ENCODE results near the gene ADGRL1.
"Not testable (repeated sequence)": the region's sequence is repeated elsewhere in the genome, so short reads cannot be mapped to it uniquely, and the experiment has no call there.

Gene ADGRL1

DNA sequence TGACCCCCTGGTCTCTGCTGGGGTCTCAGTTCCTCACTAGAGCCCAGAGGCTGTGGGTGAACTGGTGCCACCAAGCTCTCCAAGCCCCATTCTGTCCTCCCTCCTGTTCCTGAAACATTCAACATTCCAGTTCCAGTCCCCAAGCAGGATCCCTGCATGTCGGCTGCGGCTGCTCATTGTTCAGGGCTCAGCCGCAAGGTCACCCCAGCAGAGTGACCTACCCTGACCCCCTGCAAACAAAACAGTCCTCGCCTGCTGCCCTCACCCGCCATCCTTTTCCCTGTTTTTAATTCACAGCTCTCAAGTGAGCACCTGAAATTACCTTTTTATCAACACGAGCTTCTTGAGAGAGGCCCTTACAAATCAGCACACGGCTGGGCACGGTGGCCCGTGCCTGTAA, 19.3 kb downstream of the ADGRL1 start:
- not testable (repeated sequence) for DNase-seq

DNA sequence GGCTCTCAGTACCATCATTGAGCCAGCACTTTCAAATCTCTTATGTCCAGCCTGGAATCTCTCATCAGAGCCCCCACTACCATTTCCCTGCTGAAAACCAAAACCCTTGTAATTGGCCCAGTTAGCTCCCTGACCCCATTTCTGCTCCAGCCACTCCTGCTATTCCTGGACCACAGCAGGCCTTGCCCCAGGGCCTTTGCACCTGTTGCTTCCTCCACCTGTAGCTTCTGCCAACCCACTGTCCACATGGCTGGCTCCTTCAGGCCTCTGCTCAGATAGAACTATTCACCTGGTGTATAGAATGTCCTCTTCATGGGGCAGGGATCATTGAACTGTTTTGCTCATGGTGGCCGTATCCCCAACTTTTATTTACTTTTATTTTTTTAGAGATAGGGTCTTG, 20.3 kb downstream of the ADGRL1 start:
- not testable (repeated sequence) for DNase-seq

DNA sequence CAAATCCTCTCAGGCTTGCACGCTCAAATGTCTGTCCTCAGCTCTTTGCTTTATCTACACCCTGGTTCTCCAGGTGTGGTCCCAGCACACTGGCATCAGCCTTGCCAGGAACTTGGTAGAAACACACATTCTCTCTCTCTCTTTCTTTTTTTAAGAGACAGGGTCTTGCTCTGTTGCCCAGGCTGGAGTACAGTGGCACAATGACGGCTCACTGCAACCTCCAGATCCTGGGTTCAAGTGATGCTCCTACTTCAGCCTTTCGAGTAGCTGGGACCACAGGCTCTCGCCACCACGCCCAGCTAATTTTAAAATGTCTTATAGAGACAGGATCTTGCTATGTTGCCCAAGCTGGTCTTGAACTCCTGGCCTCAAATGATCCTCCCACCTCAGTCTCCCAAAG, 20.8 kb downstream of the ADGRL1 start:
- DNase-seq: no peak

DNA sequence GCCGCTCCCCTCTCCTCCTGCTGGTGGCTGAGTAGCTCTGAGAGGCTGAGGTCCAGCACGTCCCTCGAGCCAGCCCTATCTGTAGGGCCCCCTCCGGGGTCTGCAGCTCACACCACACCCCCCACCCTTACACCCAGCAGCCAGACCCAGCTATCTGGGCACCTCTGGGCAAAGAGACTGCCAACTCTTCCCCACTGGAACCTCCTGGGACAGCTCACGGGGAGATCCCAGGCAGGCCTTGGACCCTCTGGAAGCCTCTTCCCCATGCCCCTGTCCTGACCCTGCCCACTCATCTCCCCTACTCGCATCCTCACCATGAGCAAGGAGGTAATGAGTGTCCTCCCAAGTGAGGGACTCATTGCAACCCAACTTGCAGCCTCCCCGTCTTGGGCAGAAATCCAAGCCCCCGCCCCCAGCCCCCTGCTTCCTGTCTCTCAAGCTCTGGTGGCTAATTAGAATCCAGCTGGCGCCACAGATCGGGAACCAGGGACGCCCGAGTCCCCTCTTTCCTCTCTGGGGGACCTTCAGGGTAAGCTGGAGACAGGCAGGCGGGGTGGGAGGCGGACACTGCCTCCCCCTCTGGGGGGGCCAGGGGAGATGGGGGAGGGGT, 22.1 kb downstream of the ADGRL1 start:
- no peak for DNase-seq

DNA sequence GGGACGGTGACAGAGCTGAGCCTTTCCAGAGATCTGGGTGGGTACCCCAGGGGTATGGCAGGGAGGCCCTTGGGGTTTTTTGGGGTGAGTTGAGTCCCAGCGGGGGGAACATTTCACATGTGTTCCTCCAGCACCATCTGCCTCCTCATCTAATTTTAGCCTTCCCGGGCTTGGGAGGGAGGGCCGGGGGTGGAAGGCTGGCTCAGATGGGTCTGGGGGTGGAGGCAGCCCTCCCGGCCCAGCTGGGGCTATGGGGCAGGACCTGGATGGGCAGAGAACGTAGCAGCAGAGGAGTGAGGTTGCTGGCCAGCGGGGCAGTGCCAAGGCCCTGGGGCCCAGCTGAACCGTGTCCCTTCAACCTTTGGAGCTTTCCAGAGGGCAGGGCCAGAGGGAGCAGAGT, 23.5 kb downstream of the ADGRL1 start:
- no peak for DNase-seq

DNA sequence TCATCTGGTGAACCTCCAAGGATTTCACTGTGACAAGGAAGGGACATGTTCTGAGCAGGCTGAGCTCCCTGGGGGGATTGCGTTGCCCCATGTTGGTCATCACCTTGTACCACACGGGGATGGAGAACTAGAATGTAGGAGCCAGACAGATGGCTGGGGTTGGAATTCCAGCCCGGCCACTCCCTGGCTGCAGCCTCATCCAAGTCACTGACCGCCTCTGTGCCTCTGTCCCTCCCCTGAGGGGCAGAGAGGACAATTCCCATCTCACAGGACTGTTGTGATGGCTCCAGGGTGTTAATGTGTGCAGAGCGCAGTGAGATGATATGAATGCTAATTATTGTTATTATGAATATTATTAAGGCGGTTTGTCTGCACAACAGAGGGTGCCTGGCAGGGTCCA, 24.1 kb downstream of the ADGRL1 start:
- DNase-seq: no peak

DNA sequence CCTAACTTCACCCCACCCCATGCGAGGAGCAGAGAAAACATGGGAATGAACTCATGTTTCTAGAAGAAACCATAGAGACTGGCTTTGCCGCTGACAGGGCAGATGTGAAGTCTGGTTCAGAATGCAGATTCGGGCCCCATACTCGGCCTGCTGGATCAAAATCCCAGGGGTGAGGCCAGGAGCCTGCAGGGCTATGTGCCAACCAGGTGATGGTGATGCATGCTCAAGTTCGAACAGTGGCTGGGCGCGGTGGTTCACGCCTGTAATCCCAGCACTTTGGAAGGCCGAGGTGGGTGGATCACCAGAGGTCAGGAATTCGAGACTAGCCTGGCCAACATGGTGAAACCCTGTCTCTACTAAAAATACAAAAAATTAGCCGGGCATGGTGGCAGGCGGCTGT, 24.8 kb downstream of the ADGRL1 start:
- not testable (repeated sequence) for DNase-seq

DNA sequence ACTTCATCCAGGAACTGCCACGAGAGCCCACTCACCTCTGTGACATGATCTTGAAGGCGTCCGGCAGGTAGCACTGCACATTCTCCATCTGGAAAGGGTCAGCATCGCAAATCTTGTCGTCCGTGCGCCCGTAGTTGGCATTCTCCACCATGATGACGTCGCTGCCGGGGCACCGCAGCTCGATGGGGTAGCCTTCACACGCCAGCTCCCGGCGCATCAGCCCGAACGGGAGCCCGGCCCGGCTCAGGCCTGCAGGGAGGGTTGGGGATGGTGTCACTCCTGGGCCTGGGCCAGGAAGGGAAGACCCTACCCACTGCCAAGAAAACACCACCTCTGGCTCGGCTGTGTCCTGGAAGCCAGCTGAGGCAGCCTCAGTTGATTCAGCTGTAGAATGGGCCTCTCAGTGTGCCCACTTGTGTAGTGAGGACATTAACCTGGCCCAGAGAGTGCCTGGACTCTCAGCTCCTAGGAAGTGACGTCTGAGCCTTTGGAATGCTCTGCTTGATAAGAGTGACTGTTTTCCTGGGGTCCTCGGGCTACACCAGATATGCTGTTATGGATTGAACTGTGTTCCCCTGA, 28.4 kb downstream of the ADGRL1 start:
- DNase-seq: no peak

DNA sequence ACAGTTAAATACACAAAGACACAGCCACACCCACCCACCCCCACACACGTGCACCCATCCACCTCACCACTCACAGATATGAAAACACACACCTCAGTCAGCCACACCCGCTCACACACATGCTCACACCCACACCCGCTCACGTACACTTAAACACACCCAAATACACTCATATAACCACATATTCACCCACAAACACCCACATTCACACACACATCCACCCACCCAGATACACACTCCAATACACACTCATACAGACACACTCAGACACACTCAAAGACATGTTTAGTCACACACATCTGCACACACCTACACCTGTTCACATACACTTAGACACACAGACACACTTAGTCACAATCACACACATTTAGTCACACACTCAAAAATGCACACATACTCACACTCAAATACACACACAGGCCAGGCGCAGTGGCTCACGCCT, 30.6 kb downstream of the ADGRL1 start:
- DNase-seq: no peak

DNA sequence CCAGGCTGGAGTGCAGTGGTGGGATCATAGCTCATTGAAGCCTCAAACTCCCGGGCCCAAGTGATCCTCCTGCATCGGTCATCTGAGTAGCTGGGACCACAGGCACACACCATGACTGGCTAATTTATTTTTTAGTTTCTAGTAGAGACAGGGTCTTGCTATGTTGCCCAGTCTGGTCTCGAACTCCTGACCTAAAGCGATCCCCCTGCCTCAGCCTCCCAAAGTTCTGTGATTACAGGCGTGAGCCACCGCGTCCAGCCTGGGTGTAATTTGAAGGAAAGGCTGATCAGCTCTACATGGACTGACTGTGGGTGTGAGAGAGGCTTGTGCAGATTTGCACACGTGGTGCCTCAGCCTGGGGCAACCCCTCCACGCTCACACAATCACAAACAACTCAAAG, 31.1 kb downstream of the ADGRL1 start:
- DNase-seq: no peak

DNA sequence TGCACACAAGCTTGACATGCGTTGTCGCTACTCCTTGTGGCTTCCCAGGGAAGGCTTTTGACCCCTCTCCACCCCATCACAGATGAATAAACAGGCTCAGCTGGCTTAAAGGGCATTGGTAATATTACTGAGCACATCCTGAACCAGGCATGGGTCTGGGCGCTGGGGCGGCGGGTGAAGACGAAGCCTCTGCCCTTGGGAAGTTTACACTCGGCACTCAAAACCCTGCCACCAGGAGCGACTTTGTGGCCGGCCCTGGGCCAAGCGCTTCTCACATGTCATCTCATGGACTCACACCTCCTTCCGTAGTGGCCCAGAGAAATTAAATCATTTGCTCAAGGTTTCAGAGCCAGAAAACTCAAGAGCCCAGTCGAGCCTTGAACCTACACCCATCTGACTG, 37.0 kb downstream of the ADGRL1 start:
- DNase-seq: no peak

DNA sequence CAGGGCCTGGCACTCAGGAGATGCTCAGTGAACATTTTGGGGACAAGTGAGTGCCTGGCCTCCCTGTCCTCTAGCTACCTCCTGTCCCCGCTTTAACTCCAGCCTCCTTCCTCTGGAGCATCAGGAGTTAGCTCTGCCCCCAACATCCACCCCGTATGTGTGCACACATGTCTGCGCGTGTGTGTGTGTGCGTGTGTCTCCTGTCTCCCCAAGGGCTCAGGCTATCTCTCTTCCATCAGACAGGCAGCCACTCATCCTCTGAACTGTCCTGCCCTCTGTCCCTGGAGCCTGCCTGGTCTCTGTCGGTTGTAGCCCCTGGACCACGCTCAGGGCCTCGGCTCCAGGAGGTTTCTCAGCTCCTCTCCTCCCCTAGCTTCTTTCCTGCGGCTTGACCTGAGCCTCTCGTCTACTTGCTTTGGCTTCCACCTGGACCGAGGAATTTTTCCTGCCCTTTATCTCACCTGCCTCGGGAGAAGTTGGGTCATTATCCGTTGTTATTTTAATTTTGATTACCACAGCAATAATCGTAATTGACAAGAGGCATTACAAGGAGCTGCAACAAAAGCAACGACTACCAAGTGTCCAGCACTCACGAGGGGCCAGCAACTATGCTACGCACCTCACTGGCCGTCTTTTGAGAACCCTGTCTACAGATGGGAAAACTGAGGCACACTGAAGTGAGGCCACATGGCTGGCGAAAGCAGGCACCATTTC, 37.6 kb downstream of the ADGRL1 start:
- no peak for DNase-seq

DNA sequence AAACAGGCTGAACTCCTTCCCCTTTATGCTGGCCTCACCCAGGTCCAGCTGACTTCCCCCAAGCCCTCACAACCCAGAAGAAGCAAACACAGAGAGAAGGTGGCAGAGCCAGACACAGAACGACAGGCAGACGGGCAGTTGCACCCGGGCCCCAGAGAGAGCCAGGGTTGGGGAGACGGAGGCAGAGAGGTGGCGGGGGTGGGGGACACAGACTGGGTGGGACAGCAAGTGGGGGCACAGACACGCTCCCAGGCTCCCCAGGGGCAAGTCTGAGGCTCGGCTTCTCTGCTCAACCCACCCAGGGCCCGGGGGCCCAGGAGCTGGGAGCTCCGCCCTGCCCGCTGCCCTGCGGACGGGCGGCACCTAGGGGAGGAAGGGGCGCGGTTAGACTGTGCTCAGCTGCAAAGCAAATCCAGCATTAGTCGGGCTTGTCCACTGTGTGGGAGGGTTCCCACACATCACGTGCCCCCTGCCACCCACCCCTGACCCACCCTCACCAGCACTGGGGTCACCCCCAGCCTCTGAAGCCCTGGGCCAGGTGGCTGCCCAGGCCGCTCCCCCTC, 38.3 kb downstream of the ADGRL1 start:
- no peak for DNase-seq

DNA sequence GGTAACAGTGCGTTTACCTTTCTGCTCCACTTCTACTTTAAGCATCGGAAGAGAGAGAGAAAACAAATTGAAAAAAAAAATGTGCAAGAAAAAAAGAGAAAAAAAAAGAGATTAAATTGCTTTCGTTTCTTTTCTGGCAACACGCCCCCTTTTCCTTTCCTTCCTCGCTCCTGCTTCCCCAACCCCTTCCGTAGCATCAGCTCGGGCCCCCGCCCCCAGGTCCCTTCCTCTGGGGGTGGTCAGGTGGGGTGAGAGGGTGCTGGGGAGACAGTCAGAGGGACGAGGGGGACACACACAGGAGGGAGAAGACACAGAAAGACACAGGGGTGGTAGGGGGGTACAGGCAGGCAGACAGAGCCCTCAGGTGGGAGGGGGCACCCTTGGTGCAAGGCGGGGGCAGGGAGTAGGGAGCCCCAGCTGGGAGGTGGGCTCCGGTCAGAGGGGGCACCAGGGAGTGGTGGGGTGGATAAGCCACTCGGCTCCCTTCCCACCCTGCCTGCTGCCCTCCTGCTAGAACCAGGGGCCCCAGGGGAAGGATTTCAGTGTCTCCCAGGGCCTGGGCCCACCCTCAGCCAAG, 38.9 kb downstream of the ADGRL1 start:
- DNase-seq: no peak

DNA sequence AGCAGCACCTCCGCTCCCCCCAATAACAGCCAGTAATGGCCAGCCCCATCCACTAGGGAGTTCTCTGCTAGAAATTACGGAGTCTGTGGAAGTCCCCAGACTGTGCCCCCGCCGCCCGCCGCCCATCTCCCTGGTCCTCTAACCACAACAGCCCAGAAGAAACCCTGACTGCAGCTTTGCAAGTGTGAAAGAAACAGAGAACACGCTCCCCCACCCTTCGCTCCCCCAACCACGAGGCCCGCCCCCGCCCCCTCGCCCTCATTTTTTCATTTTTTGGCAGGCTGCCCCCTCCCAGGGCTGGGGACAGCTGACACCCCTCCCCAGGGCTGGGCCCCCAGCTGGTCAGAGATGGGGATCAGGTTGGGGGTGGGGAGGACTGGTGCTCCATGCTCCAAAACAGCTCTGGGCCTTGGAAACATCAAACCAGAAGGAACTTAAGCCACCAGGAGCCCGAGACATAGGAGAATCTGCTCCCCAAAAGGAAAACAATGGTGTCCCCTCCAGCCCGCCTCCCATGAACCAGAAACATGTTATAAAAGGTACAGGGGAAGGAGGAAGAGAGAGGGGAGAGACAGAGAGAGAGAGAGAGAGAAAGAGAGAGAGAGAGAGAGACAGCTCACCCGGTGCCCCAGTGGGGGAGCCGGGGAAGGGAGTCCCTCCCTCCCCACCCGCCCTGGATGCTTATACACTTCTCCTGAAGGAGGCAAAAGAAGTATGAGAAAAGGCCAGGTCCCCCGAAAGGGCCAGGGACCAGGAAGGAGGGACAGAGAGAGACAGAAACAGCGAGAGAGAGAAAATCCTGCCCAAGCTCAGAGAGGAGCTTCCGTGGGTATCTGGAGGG, 39.8 kb downstream of the ADGRL1 start:
- DNase-seq: no peak

DNA sequence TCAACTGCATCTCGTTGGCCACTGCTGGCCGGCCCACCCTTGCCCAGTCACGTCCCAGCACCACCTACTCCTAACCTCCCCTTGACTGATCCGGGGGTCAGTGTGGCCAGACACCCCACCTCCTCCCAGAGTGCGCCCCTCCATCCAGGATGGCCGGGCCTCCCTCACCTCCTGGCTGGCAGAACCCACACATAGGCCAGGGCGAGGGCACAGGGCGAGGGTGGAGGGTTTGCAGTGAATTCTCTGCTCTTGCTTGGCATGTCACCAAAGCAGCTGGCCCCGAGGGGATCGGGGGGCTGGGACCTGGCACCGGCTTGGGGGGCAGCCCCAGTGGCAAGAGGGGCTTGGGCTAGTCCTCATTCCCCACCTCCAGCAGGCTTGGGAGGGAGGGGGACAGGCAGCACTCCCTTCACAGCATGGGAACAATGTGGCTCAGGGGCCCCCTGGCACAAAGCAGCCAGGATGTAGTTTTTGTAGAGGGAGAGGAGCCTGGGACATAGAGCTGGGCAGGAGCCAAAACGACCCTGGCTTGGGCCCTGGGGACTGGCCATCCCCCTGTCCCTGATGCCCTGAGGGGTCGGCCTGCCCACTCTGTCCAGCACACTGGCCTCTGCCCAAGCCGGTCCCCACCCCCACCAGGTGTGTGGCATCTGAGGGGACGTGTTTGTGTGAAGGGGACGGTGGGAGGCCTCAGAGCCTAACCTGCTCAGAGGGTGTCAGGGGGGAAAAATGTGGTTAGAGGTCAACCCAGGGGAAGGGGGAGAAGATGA, 41.1 kb downstream of the ADGRL1 start:
- DNase-seq: no peak

DNA sequence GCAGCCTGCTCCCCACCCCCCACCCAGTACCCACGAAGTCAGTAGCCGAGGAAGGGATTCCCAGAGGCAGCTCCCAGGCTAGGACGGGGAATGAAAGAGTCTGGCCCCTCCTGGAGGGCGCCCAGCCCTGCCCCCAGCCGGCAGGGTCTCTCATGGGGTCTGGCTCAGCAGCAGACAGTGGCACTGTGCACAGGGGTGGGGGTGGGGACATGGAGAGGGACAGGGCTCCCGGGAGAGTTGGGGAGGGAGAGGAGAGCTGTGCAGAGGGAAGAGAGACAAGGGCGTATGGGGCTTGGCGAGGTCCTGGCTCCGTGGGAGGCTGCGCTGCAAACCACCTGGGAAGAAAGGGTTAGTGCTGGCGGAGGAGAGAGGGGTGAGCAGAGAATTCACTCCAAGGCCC, 41.9 kb downstream of the ADGRL1 start:
- no peak for DNase-seq

DNA sequence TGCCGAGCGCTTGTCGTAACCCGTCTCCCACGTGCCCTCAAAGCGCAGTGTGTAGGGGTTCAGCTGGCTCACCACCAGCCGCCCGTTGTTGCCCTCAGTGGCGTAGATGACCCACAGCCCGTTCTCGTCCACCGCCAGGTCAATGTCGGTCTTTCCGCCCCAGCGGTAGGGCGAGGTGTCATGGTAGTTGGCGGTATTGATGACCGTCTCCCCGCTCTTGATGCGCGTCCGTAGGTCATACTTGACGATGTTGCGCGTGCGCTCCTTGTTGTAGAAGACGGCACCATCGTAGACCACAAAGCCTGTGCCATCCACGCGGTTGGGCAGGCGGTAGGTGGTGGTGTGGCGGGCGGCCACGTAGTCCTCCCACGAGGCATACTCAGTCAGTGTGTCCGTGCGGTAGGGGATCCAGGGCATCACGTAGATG, 43.1 kb downstream of the ADGRL1 start:
- no peak for DNase-seq

DNA sequence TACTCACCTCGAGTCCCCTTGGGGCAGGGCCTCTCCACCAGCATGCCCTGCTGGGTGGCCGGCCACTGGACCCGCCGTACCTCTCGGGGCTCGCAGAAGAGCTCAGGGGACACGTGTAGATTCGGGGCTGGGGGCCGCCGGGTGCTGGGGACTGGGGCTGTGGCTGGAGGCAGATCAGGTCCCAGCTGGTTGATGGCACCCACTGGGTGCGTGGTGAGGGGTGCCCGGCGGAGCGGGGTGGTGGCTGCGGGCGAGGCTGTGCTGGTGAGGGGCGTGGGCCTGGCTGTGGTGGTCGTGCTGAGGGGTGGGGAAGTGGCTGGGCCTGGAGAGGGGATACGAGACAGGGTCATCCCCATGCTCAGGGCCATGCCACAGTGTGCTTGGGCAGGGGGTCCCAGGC, 44.7 kb downstream of the ADGRL1 start:
- no peak for DNase-seq

DNA sequence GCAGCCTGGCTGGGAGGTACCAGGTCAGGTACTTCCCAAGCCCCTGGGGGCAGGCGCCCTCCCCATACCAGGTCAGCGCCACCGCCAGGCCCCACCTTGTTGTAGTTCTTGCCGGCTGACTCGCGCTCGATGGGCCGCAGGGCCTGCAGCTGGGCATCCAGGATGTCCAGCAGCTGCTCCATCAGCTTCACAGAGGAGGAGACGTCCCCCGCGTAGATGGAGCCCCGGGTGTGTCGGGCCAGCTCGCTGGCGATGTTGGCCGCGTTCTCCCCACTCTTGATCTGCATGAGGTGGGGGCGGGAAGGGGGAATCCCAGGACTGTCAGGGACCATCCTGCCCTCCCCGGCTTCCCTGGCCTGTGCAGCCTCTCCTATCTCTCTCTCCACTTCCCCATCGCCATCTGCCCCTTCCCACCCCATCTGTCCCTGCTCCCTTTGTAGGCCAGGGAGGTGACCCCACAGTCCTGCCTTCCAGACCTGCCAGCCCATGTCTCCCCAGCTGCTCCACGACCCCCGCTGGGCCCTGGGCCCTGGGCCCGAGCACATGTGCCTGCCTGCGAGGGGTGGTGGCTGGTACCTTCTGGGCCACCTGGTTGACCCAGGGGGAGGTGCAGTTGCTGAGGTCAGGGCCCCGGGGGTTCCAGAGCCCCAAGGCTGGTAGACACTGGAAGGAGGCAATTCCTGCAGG, 45.8 kb downstream of the ADGRL1 start:
- DNase-seq: no peak

DNA sequence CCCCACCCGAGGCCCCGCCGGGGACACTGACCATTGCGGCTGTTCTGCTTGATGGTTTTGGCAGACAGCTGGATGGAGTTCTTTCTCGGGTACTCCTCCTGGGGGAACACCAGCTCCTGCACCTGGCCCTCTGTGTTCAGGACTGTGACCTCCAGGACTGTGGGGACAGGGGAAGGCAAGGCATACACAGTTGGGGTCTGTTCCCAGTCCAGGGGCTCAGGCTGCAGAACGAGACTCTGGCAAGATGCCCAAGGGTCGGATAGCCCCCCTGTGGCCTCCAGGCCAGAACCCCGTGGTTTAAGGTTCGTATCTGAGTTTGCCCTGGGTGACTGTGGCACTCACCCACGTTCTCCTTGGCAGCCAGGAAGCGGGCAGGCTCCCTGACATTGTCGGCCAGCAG, 46.9 kb downstream of the ADGRL1 start:
- DNase-seq: no peak
